Measurements from ENCODE around the gene SALL4. TPM values are rescaled to one million over a fixed set of nuclear protein-coding genes. Genes with fewer than 3 reads are reported as not detected.

The SALL4 gene
- total and polyA plus RNA-seq, 2 of the 8 experiments (the other 6 are each of a cell fraction or from before 2014, with no cell fraction given), result 108 to 235 TPM

GRCh38 chr20:51837876-51838420 lies 35.6 kb upstream of the SALL4 start:
- Histone ChIP-seq H3K18ac (ENCODE audit: extremely low read depth, low read length) (no peak overlapping the region), H3K79me1 (ENCODE audit: low read depth, low read length) (no peaks in the 10 kb centered on the region), H3K23ac (ENCODE audit: insufficient read length) (no peak overlapping the region), H2AFZ (ENCODE audit: low read length) (no peak overlapping the region), H3K79me2 (ENCODE audit: control insufficient read depth in 1 of 2, insufficient read depth in 2 of 2, low read length in 2 of 2) (no peaks in the 10 kb centered on the region), H4K8ac (ENCODE audit: extremely low read depth, insufficient read depth, low read length) (no peak overlapping the region), H3K27me3 (replicated peaks in 1 of 4; ENCODE audit: control insufficient read depth in 3 of 4, extremely low read depth in 1 of 4, insufficient read depth in 3 of 4, low read length in 3 of 4) (no peaks in the 10 kb centered on the region), H3K23me2 (ENCODE audit: low read depth, low read length) (no peaks in the 10 kb centered on the region), H3K4ac (replicated peaks; ENCODE audit: insufficient read length, low read depth, low read length) (no peak overlapping the region), H3K14ac (ENCODE audit: insufficient read length) (no peak overlapping the region), H3K56ac (replicated peaks; ENCODE audit: insufficient read length, low read depth, low read length) (no peak overlapping the region), H2BK120ac (replicated peaks; ENCODE audit: low read depth, low read length) (no peak overlapping the region), H3K4me2 (ENCODE audit: insufficient read depth in 1 of 2, low read depth in 2 of 2, low read length in 2 of 2) (no peak overlapping the region), H3K27ac (ENCODE audit: low read depth, low read length) (no peak overlapping the region), H2BK5ac (ENCODE audit: low read depth, low read length) (no peak overlapping the region), H4K20me1 (replicated peaks in 1 of 2; ENCODE audit: control insufficient read depth in 1 of 2, insufficient read depth in 2 of 2, low read length in 2 of 2) (no peaks in the 10 kb centered on the region), H3K4me1 (replicated peaks in 1 of 4; ENCODE audit: control insufficient read depth in 3 of 4, insufficient read depth in 4 of 4, low read length in 3 of 4) (no peaks in the 10 kb centered on the region), H2BK20ac (ENCODE audit: low read length) (no peak overlapping the region), H2AK5ac (ENCODE audit: low read depth, low read length) (no peak overlapping the region), H3K9me3 (ENCODE audit: insufficient read depth in 2 of 2, low read depth in 1 of 2, low read length in 1 of 2) (no peaks in the 10 kb centered on the region), H2BK12ac (ENCODE audit: low read depth, low read length) (no peak overlapping the region), H3K4me3 (ENCODE audit: extremely low read depth in 1 of 4, insufficient read depth in 2 of 4, low read depth in 3 of 4, low read length in 4 of 4) (no peak overlapping the region), H4K5ac (ENCODE audit: insufficient read length, low read depth, low read length) (no peak overlapping the region), H4K91ac (replicated peaks; ENCODE audit: insufficient read length, low read length) (no peak overlapping the region), H3K9ac (replicated peaks in 1 of 4; ENCODE audit: extremely low read depth in 1 of 4, low read depth in 3 of 4, low read length in 3 of 4) (no peak overlapping the region), H2BK15ac (ENCODE audit: low read length) (no peak overlapping the region), H3K36me3 (ENCODE audit: control insufficient read depth in 2 of 4, insufficient read depth in 4 of 4, low read length in 3 of 4) (no peaks in the 10 kb centered on the region)
- FAIRE-seq (no peak), DNase-seq (ENCODE audit: low read depth in 1 of 2, low spot score in 2 of 2) (no peak)
- ChIA-PET POLR2A (ENCODE audit: partially characterized antibody) (interaction anchor here (1.0 to 1.3 kb wide), 2 partner anchors 10 to 11 kb away, joined by 3 read pairs; no protein-coding TSS in a partner anchor), CTCF (ENCODE audit: partially characterized antibody) (interaction anchor here (0.8 to 1.4 kb wide), 2 partner anchors 15 to 223 kb away, joined by 3 read pairs; no protein-coding TSS in a partner anchor)
- no peak for TF ChIP-seq CTCF (IDR thresholded peaks at IDR 0.05; ENCODE audit: control extremely low read depth in 1 of 3, insufficient read depth in 1 of 3, low read depth in 1 of 3, low read length in 3 of 3)
- WGBS, 2 experiments (ENCODE audit: extremely low coverage in 1 of 2, insufficient coverage in 1 of 2, insufficient read length in 1 of 2, insufficient replicate concordance in 2 of 2, low coverage in 1 of 2, low lambda C conversion rate in 2 of 2, missing lambda C conversion rate in 1 of 2), result 91% methylated on average over 9 of the region's 10 CpGs; no CpG with 5 or more reads in 1 of the 2 experiments
